G401.6 (cell line): ENCODE data around the gene TMC1.
"Not testable (repeated sequence)": the region's sequence is repeated elsewhere in the genome, so short reads cannot be mapped to it uniquely, and the experiment has no call there.

Experiments
- FAIRE-seq: peaks from 2 replicates; lab custom pipeline; 2012; peaks lifted over from hg19 to GRCh38; lab: Jason Lieb, UNC

The TMC1 gene

GRCh38 chr9:72526901-72527800 lies 5.7 kb downstream of the TMC1 start:
- no peak for FAIRE-seq

- FAIRE-seq: no peak
These were observed 6.4 kb downstream of the TMC1 start for GRCh38 chr9:72527801-72528195.

- no peak for FAIRE-seq
These were observed 8.1 kb downstream of the TMC1 start for GRCh38 chr9:72529531-72529930.

GRCh38 chr9:72533322-72533721 lies 11.9 kb downstream of the TMC1 start:
- FAIRE-seq: no peak

GRCh38 chr9:72534931-72535330 lies 13.5 kb downstream of the TMC1 start:
- FAIRE-seq: no peak

GRCh38 chr9:72537011-72537545 lies 15.7 kb downstream of the TMC1 start:
- no peak for FAIRE-seq

- no peak for FAIRE-seq
These were observed 16.3 kb downstream of the TMC1 start for GRCh38 chr9:72537671-72538070.

GRCh38 chr9:72538921-72539702 lies 17.7 kb downstream of the TMC1 start:
- FAIRE-seq: no peak

- FAIRE-seq: no peak
These were observed 18.5 kb downstream of the TMC1 start for GRCh38 chr9:72539824-72540347.

GRCh38 chr9:72540348-72540873 lies 19.0 kb downstream of the TMC1 start:
- FAIRE-seq: no peak

- not testable (repeated sequence) for FAIRE-seq
These were observed 21.1 kb downstream of the TMC1 start for GRCh38 chr9:72542537-72542833.

GRCh38 chr9:72542917-72543316 lies 21.5 kb downstream of the TMC1 start:
- FAIRE-seq: no peak

GRCh38 chr9:72551306-72551705 lies 29.9 kb downstream of the TMC1 start:
- FAIRE-seq: no peak

GRCh38 chr9:72552356-72552755 lies 30.9 kb downstream of the TMC1 start:
- no peak for FAIRE-seq

- no peak for FAIRE-seq
These were observed 32.8 kb downstream of the TMC1 start for GRCh38 chr9:72554221-72554641.

- no peak for FAIRE-seq
These were observed 36.1 kb downstream of the TMC1 start for GRCh38 chr9:72557549-72557948.

GRCh38 chr9:72560086-72560485 lies 38.7 kb downstream of the TMC1 start:
- no peak for FAIRE-seq

- FAIRE-seq: no peak
These were observed 42.4 kb downstream of the TMC1 start for GRCh38 chr9:72563806-72564205.

- FAIRE-seq: no peak
These were observed 43.3 kb downstream of the TMC1 start for GRCh38 chr9:72564479-72565281.

- FAIRE-seq: no peak
These were observed 44.1 kb downstream of the TMC1 start for GRCh38 chr9:72565535-72565934.

GRCh38 chr9:72574156-72574810 lies 52.9 kb downstream of the TMC1 start:
- no peak for FAIRE-seq
